ENCODE results near the gene SLC36A3.
A peak's percentile ranks its signal among the peaks of the same experiment; 100 is the strongest.

The SLC36A3 gene

DNA sequence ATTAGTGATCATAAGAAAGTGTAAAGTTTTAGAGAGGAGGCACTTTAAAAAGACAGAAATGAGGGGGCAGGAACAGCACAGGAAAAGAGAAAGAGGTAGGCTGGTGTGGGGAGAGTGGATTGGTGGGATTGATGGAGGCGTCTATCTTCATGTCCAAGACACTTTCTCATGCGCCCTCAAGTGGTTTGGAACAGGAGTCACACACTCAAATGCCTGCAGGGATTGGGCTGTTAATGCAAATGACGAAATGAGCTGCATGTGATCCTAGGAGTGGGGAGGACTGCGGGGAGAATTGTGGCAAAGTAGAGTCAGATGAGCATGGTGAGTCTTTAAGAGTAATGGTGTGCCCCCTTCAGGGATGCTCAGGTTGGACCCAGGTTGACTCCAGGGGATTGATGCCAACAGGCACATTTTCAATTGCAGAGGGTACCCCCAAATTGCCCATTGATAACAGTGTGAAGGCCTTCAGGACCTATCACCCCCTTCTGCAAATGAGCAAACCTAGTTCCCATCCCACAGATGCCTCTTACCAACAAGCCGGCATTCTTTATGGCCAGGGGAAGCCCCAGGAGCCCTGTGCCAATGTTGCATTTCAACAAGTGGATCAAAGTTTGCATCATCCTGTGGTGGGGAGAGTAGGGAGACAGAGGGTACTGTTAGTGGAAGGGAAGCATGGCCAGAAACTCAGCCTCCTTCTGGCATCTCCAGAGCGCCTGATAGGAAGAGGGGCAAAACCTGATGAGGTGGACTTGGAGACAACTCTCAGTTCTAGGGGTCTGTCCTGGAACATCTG is 5.3 kb downstream of the SLC36A3 start:
- DNase-seq = peak; percentile 42

DNA sequence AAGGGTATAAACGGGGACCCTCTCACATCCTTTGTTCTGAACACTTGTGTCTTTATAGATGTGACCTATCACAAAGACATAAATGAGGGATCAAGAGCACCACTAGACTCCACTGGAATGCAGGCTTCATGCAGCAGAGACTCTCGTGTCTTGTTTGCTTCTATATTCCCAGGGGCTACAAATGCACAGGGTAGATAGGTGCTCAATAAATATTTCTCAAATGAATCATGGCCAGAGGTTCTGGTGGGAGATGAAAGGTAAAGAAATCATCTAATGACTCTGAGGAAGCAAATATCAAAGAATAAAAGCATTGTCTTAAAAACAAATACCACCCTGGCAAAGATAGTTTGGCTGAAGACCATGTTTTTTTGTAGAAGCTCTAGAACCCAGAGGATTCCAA is 6.6 kb downstream of the SLC36A3 start:
- DNase-seq = no peak

- no peak for DNase-seq
These were observed 7.1 kb downstream of the SLC36A3 start for GRCh38 chr5:151296478-151296830.

DNA sequence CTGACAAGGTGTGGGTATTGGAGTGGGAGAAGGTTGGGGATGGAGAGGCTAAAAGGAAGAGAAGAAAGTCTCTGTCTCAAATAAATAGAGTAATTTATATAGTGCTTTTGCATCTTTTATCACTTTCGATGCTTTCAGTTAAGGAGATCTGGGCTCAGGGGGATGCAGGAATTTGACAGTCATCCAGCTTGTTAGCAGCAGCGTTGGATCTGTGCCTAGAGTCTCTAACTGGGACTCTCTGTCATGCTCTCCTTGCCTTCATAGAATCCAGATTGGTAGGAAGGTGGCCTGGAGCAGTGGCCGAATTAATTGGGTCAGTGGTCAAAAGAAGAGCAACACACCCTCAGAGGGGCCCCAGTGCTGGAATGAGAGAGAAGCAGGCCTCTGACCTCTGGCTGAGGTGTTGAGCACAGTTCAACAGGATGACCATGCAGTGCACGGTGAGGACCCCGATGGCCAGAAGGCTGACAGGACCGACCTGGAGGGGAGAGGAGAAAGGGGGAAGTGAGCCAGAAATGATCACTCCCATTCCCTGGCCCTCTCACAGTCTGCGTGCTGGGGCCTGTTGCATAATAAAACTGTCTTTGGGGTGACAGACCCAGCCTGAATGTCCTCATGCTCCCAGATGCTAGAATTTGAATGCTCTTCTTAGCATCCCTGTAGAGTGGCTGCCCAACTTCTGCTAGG is 7.6 kb downstream of the SLC36A3 start:
- DNase-seq = no peak

GRCh38 chr5:151295138-151295537 is 8.4 kb downstream of the SLC36A3 start:
- DNase-seq = no peak

GRCh38 chr5:151293624-151294023 is 9.9 kb downstream of the SLC36A3 start:
- DNase-seq = no peak

- no peak for DNase-seq
These were observed 15.4 kb downstream of the SLC36A3 start for GRCh38 chr5:151288180-151288579.

- DNase-seq = no peak
These were observed 17.3 kb downstream of the SLC36A3 start for GRCh38 chr5:151286246-151286645.

- DNase-seq = no peak
These were observed 17.9 kb downstream of the SLC36A3 start for GRCh38 chr5:151285683-151286082.

DNA sequence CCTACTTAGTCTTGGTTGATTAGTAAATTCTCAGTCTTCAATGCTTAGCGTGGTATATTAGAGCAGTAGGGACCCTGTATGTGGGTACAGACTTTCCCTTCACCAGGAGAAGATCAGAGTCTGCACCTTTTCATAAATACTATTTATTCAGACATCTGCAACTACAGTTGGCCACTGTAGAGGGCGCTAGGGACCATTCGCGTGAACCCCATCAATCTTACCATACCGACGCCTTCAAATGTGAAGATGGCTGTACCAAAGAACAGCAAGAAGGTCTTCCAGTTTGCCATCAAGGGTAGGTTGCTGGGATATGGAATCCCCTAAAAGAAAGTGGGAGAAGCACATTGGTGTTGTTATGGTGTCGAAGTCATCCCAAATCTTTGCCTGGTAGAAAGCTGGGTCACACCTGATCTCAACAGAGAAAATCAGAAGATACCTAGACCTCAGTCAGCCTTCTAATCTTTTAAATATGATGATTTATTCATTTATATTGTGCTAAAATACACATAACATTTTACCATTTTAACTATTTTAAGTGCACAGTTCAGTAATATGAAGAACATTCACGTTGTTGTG is 19.1 kb downstream of the SLC36A3 start:
- no peak for DNase-seq

GRCh38 chr5:151283120-151283825 is 20.3 kb downstream of the SLC36A3 start:
- no peak for DNase-seq

DNA sequence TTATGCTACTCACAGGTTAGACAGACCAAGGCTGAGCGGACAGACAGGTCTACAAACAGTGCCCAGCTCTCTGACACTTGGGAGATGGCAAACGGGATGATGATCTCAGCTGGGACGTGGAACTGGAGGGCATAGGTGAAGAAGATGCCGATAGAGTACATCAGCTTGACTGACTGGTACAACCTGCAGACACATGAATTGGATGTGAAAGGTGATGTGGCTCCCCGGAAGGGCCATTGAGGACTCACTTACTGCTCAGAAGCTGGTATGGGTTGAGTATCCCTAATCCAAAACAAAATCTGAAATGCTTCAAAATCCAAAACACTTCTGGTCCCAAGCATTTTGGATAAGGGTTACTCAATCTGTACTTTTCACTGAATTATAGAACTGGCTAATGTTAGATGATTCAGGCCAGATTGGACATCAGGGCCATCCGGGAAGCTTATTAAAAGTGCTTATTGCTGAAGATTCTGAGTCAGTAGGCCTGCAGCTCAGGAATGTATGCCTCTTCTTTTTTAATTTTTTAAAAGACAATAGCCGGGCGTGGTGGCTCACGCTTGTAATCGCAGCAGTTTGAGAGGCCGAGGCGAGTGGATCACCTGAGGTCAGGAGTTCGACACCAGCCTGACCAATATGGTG is 22.4 kb downstream of the SLC36A3 start:
- DNase-seq = no peak

DNA sequence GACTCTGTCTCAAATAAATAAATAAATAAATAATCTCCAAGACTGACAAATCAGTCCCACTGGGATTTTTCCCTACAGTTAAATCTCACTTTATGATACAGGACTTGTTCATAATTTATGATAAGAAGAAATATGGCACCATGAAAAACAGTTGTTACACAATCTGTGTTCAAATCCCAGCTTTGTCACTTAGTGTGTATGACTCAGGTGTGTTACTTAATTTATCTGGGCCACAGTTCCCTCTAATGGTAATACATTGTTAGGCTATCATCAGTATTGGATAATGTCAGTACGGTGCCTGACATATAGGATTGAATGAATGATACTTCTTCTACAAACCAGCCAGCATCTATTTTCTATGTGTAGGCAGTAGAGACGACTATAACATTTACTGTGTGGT is 23.1 kb downstream of the SLC36A3 start:
- DNase-seq = no peak

GRCh38 chr5:151278845-151279244 is 24.7 kb downstream of the SLC36A3 start:
- no peak for DNase-seq

GRCh38 chr5:151275803-151276202 is 27.8 kb downstream of the SLC36A3 start:
- DNase-seq = no peak

GRCh38 chr5:151274666-151275065 is 28.9 kb downstream of the SLC36A3 start:
- no peak for DNase-seq

GRCh38 chr5:151271336-151271735 is 32.2 kb downstream of the SLC36A3 start:
- no peak for DNase-seq

- DNase-seq = peak; percentile 7
These were observed 33.0 kb downstream of the SLC36A3 start for GRCh38 chr5:151270599-151270998.

- no peak for DNase-seq
These were observed 35.9 kb downstream of the SLC36A3 start for GRCh38 chr5:151267491-151268260.

- DNase-seq = peak; percentile 47
These were observed 39.5 kb downstream of the SLC36A3 start for GRCh38 chr5:151264113-151264512.

DNA sequence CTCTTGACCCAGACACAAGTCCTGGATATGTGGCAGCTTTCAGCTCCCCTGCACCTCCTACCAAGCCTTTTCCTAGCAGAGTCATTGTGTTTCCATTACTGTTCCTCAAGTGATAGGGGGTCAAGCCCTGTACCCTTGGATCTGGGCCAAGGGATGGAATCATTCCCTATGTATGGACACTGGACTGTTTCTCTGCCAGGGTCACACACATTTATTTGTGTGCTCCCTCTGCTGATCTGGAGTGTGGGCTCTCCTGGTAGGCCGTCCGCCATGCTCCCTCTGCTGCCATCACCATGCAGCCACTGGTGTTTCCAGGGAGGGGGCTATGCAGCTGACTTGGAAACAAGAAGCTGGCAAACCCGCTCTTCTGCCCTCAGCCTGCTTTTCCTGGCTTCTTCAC is 41.0 kb downstream of the SLC36A3 start:
- DNase-seq = no peak

DNA sequence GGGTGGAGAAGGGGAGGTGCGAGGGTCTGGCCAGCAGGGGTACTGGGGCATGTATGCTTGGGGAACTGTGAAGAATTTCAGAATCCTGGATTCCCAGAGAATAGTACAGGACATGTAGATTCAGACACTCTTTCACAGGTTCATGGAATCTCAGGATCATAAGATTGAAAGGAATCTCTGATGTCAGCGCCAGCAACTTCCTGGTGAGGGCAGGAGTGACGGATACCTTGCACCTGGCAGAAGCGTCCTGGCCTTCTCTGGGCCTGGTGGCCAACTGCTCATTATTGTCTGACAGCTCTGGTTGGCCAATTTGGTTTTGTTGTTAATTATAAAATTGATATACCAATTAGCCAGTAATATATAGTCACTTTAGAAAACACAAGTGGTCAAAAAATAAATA is 43.6 kb downstream of the SLC36A3 start:
- DNase-seq = no peak
